ENCODE measurements around the gene PLEKHO1.

Gene PLEKHO1

DNA sequence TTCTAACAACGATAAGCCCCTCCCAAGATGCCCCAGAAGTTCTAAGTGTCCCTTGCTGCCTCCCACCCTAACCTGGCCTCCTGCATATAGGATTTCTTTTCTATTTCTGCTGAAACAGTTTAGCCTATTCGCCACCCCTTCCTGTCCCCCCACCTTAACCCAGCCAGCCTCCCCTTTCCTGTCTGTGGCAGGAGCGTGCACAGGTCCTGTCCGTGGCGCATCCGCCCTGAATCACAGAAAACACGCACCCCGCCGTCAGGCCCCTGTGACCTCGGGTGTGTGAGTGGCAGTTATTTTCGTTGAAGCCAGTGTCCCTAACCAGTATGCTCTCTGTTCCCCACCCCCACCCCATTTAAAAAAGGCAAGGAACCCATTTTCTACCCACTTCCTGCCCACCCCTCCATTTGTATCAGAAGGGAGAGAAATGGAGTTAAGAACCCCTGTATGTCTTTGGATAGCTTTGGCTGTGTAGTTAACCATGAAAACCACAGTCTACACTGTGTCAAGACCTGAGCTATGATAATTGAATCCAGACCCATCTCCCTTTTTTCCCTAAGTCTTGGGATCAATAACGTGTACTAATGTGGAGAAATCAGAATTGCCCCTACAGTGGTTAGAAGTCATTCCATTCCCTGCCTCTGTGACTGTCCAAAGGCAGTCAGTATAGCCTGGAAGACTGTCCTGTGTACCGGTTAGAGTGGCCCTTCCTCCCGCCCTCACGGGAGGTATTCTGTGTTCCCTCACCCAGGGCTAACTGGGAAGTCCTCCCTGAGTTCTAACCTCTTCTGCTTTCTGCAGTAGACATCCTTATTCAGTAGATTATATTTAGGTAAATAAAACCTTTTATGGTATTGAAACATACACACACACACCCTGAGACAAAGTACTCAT lies 1.8 kb downstream of the PLEKHO1 start:
- DNase-seq: no peak

- DNase-seq: no peak
Measured at GRCh38 chr1:150152182-150152536, 2.4 kb downstream of the PLEKHO1 start.

- no peak for DNase-seq
Measured at GRCh38 chr1:150152772-150153456, 3.2 kb downstream of the PLEKHO1 start.

- DNase-seq: no peak
Measured at GRCh38 chr1:150154143-150154542, 4.4 kb downstream of the PLEKHO1 start.

DNA sequence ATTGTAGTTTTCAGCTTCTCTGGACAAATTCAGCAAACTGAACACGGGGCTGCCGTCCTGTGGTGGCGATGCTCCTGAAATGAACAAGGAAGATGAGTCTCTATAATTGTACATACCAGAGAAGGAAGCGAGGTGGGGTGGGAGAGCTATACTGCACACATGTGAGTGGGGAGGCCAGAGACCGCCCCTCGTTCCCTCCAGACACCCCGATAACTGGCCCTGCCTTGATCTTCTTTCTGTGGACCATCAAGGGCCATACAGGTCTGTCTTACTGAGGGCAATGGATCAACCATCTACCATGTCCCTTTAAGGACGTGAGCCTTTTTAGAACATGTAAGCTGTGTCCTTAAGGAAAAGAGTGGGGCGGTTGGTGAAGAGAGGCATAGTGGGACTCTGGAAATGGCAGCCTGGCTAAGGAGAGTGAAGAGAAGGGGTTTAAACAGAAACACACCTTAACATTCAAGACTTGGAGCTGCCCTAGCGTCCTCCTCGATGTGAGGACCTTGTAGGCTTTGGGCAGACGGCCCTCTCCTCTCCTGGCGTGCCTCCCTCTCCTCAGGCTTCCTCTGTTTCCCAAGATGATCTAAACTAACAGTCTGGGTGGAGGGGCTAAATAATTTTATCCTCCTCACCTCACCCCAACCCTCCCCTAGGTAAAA lies 5.8 kb downstream of the PLEKHO1 start:
- no peak for DNase-seq

DNA sequence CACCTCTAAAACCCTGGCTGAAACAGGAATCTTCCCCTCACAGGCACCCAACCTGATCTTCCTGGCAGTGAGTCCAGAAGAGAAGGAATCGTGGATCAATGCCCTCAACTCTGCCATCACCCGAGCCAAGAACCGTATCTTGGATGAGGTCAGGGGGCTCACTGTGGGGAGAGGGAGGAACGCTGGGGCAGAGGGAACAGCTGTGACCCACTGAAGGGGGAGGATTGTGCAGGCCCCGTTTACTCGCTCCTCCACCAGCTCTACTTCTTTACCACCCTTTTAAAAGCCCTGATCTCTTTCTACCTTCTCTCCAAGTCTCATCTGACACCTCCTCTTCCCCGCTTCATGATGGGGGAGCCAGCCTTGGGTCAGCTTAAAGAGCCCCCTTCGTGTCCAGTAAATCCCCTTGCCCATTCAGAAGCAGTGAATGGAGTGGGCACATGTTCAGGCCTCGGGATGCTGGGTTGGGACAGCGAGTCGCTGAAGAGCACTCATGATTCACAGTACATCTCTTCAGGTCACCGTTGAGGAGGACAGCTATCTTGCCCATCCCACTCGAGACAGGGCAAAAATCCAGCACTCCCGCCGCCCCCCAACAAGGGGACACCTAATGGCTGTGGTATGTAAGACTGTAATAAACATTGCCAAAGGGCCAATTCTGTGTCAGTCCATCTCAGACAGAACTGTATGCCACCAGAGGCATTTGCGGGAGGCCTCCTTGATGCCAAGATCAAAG lies 7.3 kb downstream of the PLEKHO1 start:
- no peak for DNase-seq

GRCh38 chr1:150159550-150159949 lies 9.8 kb downstream of the PLEKHO1 start:
- no peak for DNase-seq

DNA sequence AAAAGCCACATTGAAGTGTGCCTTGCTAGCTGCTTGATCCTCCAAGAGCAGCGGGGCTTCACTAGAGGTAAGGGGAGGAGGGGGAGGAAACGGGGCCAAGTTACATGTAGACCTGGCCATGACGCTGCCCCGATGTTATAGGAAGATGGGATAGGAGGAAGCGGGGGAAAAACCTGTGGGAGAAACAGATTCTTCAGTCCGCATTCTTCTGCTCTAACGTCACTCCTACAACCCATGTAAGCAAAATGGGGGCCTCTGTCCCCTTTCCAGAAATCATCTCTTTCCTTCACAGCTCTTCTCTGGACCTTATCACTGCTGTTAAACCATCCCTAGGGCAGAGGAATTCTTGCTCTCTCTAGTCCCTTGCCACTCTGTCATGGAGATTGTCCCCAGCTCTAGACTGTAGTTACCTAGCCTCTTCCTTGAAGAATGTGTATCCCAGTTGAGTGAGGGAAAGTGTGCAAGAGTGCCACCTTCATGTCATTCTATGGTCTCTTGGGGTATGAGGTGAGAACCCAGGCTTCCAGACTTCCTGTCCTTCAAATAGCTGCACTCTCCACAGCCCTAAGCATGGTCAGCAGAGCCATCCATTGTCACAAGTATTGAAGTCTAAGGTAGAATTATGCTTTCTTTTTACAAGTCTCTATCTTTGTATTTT lies 11.4 kb downstream of the PLEKHO1 start:
- DNase-seq: no peak

DNA sequence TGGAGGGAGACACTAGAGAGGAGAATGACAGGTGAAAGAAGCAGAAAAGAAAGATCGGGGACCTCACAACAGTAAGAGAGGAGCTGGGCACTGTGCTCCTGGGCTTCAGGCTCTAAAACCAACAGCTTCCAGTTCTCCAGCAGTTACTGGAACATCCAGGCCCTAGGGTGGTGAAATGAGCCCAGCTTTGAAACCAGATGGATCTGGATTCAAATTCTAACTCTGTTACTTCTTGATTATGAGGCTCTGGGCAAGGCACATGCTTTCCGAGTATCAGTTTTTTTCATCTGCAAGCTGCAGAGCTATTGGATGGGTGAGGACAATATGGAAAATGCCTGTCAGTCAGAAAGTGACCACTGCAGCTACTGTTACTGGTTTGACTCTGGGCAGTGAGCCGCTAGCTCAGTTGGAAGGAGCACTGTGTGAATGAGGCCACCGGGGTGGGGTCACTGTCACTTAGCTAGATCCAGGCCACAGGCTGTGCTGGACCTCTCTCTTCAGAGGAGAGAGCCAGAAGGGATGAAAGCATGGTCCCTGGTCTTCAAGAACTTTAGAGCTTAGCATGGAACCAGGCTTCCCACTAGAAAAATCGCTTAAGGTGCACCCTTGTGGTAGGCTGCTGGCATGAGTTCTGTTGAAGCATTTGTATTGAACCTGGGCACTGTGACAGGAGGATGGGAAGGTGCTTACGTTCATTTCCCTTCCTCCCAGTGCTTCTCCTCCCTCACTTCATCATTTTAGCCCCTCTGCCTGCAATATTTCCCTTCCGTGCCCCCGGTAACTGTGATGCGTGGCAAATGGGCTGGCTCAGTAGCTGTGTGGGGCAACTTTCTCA lies 12.2 kb downstream of the PLEKHO1 start:
- DNase-seq: peak; percentile 36

DNA sequence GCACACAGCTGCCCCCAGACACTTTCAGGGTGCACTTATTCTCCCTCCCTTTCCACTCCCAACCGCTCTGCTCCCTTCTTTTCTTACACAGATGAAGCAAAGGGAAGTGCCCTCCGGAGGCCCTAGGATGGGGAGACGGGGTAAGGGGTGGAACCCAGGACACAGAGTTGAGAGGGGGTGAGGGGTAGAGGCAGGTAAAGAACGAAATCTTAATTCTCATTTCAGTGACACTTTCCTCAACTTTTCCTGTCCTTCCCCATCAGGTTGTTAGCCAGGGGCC lies 12.8 kb downstream of the PLEKHO1 start:
- no peak for DNase-seq

DNA sequence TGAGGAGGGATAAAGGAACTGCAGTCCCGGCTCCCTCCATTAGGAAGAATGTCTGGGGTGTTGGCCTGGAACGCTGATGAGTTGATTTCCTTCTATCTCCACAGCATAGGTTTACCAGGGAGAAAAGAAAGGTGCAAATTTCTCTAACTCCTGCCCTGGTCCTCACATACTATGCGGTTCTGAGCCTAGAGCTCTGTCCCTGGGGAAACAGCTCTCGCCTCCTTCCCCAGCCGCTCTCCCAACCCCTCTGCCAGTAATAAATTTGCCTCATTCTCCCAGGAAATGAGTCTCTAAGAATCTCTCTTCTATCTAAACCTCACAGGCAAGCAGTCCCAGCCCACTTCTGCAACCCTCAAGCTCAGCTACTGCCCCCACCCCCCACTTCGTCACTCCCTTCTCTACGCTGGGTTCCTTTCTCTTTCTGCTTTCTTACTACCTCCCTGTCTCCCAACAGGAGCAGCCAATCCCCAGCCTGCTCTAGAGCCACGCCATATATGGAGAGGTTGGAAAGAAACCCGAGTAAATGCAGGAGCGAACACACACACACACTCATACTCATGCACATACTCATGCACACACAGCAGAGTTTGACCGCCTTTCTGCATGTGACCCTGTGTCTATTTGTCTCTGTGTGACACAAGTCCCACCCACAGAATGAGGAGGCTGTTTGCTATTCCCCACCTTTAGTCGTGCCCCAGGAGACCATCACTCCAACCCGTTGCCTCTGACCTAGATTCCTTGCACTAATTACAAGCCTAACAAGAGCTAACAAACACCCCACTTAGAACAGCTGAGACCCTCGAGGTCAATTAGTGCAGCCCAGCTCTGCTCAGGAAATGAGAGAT lies 13.4 kb downstream of the PLEKHO1 start:
- DNase-seq: peak; percentile 89

DNA sequence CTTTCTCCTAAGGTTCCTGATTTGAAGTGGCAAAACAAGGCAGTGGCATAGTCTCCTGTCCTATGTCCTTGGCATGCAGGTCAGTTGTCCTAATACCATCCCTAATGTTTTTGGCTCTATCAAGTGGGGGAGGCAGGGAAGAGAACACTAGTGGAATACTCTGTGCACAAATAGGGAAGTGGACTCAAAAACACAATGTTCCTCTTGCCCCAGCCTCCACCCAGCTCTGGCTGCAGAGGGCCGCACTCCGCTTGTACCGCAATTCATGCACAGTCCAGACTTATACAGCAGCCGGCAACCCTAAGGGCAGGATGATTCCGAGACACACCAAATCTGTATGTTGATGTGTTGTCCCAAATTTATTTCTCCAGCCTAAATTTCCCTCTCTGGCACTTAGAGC lies 14.5 kb downstream of the PLEKHO1 start:
- DNase-seq: no peak

DNA sequence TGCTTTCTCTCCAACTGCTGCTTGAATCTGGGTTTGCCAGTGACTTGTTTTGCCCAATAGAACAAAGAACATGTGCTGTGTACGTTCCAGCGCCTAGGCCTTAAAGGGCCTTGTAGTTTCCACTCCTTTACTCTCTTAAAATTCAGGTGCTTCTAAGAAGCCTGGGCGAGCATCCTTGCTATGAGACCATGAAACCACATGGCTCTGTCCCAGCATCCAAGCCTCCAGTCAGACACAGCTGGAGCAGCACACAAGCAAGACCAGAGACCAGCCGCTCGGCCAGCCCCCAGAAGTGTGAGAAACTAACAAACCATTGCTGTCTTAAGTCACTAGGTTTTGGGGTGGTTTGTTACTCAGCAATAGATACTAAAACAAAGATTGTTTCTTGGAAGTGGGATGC lies 15.1 kb downstream of the PLEKHO1 start:
- no peak for DNase-seq

DNA sequence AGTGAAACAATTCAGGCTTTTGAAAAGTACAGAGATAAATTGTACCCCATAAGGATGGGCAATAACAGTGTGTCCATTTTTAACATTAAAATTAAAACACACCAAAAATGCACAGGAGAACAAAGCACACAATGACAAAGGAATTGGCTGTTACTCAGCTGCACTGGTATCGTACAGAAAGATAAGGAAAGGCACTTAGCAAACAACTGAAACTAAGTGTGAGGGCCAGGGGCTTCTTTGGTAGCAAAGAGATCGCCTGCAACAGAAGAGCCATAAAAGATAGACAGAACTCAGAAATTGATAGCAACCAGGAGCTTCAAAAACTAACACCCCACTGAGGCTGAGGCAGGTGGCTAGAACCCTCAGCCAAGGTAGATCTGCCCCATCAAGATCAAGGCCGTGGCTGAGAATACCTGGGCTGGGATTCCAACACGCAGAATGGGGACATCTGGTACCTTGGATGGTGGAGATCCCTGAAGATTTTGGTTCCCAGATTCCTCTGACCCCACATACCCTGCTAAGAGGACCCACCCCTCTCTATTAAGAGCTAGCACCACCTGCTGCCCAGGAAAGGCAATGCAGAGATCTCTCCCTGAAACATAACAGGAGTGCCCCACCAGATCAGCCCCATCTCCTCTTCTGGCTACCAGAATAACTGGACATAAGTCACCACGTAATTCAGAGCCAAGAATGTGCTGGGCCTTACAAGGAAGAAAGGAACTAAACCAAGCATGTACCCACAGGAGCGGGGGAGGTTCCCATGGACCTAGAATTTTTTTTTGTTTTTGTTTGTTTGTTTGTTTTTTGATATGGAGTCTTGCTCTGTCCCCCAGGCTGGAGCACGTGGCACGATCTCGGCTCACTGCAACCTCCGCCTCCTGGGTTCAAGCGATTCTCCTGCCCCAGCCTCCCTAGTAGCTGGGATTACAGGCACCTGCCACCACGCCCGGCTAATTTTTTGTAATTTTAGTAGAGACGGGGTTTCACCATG lies 16.2 kb downstream of the PLEKHO1 start:
- DNase-seq: no peak

- no peak for DNase-seq
Measured at GRCh38 chr1:150168960-150169601, 19.4 kb downstream of the PLEKHO1 start.

DNA sequence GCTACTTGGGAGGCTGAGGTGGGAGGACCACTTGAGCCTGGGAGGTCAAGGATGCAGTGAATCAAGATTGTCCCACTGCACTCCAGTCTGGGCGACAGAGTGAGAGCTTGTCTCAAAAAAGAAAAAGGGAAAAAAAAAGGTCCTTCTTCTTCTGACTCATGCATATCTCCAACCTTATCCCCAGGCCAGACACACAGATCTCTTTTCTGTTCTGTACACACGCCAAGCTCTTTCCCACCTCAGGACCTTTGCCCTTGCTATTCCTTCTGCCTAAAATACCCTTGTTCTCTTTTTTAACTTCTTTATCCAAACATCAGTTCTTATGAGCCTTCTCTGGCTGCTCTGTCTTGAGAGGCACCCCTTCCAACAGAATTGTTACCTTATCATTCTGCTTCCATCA lies 22.1 kb downstream of the PLEKHO1 start:
- no peak for DNase-seq

GRCh38 chr1:150173141-150173585 lies 23.4 kb downstream of the PLEKHO1 start:
- no peak for DNase-seq

DNA sequence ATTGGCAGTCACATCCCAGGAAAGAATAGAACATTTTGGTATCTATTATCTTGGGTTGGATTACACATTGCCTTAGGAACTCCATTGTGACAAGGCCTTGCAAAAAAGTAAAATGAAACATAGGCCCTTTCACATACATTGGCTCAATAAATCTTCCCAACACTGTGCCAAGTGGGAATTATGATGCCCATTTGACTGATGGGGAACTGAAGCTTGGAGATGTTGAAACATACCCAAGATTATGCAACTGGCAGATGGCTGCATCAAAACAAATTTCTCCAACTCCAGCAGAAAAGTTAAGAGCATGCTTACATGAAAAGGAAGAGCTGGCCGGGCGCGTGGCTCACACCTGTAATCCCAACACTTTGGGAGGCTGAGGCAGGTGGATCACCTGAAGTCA lies 26.9 kb downstream of the PLEKHO1 start:
- no peak for DNase-seq

DNA sequence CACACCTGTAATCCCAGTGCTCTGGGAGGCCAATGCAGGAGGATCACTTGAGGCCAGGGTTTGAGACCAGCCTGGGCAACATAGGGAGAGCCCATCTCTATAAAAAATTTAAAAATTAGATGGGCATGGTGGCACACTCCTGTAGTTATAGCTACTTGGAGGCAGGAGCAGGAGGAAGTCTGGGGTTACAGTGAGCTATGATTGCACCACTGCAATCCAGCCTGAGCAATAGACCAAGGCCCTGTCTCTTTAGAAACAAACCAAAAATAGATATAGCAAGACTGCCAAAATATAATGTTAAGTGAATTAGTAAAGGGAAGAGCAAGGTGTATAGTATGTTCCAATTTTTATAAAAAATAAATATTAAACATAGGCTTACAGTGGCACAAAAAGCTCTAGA lies 28.8 kb downstream of the PLEKHO1 start:
- no peak for DNase-seq
